Colonic mucosa (tissue), 4 donors: ENCODE results near the gene UBE2H. TPM values are rescaled to one million over a fixed set of nuclear protein-coding genes. Genes with fewer than 3 reads are reported as not detected.

Source experiments
- DNase-seq: peaks from one replicate; pipeline ENCODE4 v3.0.0-alpha.2; 2020
- H3K27ac ChIP-seq: fragments of 200-600 bp; one replicate; pipeline ENCODE4 v1.8.0; 2021
- H3K27me3 ChIP-seq: fragments of 200-600 bp; one replicate; pipeline ENCODE4 v1.8.0; 2021
- H3K36me3 ChIP-seq: fragments of 200-600 bp; one replicate; pipeline ENCODE4 v1.8.0; 2021
- H3K4me1 ChIP-seq: fragments of 200-600 bp; one replicate; pipeline ENCODE4 v1.8.0; 2021; ENCODE audit warnings: mild to moderate bottlenecking
- H3K4me3 ChIP-seq: fragments of 200-600 bp; one replicate; pipeline ENCODE4 v1.8.0; 2021
- H3K9ac ChIP-seq, 2 donors: one replicate each; pipeline ENCODE4 v1.7.0; 2013; ENCODE audit warnings: control low read depth in 2 of 2, low read depth in 2 of 2, low read length in 2 of 2
- H3K9me3 ChIP-seq: fragments of 200-600 bp; one replicate; pipeline ENCODE4 v1.8.0; 2021
- intact Hi-C: fragments of 100-400 bp; cut with DNase I; formaldehyde crosslinking; loops from one replicate; pipeline ENCODE4 v1.14.1; 2022
- total RNA-seq, 2 donors: library from RNA; stranded (reverse); fragmentation: NEBNext Ultra II Directional in 1 of 2; extraction: Animal tissue kit (Norgen Biotek cat#: 25700) in 1 of 2; gene quantifications; one replicate each; pipeline ENCODE4 v1.2.1, GENCODE V29; 2021
- TF ChIP-seq, protein P1 (sequence below): fragments of 200-600 bp; IDR thresholded peaks from one replicate; pipeline ENCODE4 v1.8.0; 2022; ENCODE audit warnings: antibody characterized with exemption, mild to moderate bottlenecking
- donor health status: healthy.
- donor health status: DM: no; HTN: no; CAD: no.
- donor health status: DM: no; HTN: no; CAD: no.

The UBE2H gene
- total RNA-seq, 2 donors from 2014 or later, result 38.4 to 65.8 TPM

DNA sequence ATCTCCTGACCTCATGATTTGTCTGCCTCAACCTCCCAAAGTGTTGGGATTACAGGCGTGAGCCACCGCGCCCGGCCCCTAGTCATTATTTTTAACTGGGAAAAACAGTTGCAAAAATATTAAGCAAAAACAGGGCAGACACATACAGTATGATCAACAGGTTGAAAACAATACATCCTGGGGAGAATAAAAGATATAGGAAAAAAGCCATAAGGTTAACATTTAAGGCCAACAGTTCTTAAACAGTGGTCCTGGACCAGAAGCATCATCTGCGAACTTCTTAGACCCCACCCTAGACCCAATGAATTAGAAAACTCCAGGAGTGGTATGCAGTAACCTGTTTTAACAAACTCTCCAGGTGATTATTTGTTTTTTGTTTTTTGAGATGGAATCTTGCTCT is 6.5 kb downstream of the UBE2H start:
- no peak overlapping the region for H3K4me3 ChIP-seq
- H3K4me1 ChIP-seq, result no peaks in the 10 kb centered on the region
- no peaks in the 10 kb centered on the region for H3K27me3 ChIP-seq
- H3K36me3 ChIP-seq, result no peaks in the 10 kb centered on the region
- no peaks in the 10 kb centered on the region for H3K9me3 ChIP-seq
- intact Hi-C loops, result no loop called here
- TF ChIP-seq, protein P1, sequence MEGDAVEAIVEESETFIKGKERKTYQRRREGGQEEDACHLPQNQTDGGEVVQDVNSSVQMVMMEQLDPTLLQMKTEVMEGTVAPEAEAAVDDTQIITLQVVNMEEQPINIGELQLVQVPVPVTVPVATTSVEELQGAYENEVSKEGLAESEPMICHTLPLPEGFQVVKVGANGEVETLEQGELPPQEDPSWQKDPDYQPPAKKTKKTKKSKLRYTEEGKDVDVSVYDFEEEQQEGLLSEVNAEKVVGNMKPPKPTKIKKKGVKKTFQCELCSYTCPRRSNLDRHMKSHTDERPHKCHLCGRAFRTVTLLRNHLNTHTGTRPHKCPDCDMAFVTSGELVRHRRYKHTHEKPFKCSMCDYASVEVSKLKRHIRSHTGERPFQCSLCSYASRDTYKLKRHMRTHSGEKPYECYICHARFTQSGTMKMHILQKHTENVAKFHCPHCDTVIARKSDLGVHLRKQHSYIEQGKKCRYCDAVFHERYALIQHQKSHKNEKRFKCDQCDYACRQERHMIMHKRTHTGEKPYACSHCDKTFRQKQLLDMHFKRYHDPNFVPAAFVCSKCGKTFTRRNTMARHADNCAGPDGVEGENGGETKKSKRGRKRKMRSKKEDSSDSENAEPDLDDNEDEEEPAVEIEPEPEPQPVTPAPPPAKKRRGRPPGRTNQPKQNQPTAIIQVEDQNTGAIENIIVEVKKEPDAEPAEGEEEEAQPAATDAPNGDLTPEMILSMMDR, result no peak
- DNase-seq, result no peak
- H3K27ac ChIP-seq, result no peak overlapping the region
- no peak overlapping the region for H3K9ac ChIP-seq

- Histone ChIP-seq H3K27me3 (no peaks in the 10 kb centered on the region), H3K4me1 (no peaks in the 10 kb centered on the region)
Measured at GRCh38 chr7:129943352-129943751, 9.4 kb downstream of the UBE2H start.

DNA sequence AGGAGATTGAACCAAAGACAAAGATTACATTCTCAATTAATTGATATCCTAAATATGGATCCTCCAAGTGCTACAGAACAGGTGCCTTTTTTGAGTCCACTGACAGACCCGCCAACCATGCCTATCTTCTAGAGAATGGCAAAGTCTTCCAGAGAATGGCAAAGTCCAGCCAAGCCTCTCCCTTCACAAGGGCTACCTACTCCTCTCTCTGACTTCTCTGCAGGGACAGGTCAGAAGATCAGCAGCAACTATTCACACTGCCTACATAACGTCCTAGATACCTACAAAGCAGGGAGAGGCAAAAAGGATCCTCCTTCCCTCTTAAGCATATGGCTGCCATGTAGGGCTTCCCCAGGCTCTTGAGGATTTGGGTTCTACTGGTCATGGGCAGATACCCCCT is 12.4 kb downstream of the UBE2H start:
- Histone ChIP-seq H3K4me1 (no peaks in the 10 kb centered on the region), H3K9me3 (no peaks in the 10 kb centered on the region), H3K27ac (no peak overlapping the region), H3K4me3 (no peak overlapping the region), H3K27me3 (no peaks in the 10 kb centered on the region), H3K36me3 (no peaks in the 10 kb centered on the region), H3K9ac (no peak overlapping the region)
- TF ChIP-seq, protein P1, result no peak
- no peak for DNase-seq
- intact Hi-C loops, result no loop called here

More at GRCh38 chr7:129943352-129943751, 9.4 kb downstream of the UBE2H start:
- no peak overlapping the region for H3K9ac ChIP-seq
- no peaks in the 10 kb centered on the region for H3K9me3 ChIP-seq
- no peak overlapping the region for H3K4me3 ChIP-seq
- intact Hi-C loops, result no loop called here
- DNase-seq, result no peak
- no peak overlapping the region for H3K27ac ChIP-seq
- no peaks in the 10 kb centered on the region for H3K36me3 ChIP-seq
- TF ChIP-seq, protein P1, result no peak

GRCh38 chr7:129939881-129940280 is 12.9 kb downstream of the UBE2H start:
- no peaks in the 10 kb centered on the region for H3K36me3 ChIP-seq
- H3K4me1 ChIP-seq, result no peaks in the 10 kb centered on the region
- no peak overlapping the region for H3K4me3 ChIP-seq
- H3K27me3 ChIP-seq, result no peaks in the 10 kb centered on the region
- H3K9ac ChIP-seq, result no peak overlapping the region
- H3K9me3 ChIP-seq, result no peaks in the 10 kb centered on the region
- DNase-seq, result no peak
- H3K27ac ChIP-seq, result no peak overlapping the region
- intact Hi-C loops, result no loop called here
- TF ChIP-seq, protein P1, result no peak

- intact Hi-C loops, result no loop called here
- H3K4me1 ChIP-seq, result no peaks in the 10 kb centered on the region
- H3K27me3 ChIP-seq, result no peaks in the 10 kb centered on the region
- H3K9me3 ChIP-seq, result no peaks in the 10 kb centered on the region
- H3K27ac ChIP-seq, result no peak overlapping the region
- H3K9ac ChIP-seq, result no peak overlapping the region
- TF ChIP-seq, protein P1, result no peak
- H3K4me3 ChIP-seq, result no peak overlapping the region
- no peaks in the 10 kb centered on the region for H3K36me3 ChIP-seq
- DNase-seq, result no peak
Measured at GRCh38 chr7:129933627-129934026, 19.1 kb downstream of the UBE2H start.

DNA sequence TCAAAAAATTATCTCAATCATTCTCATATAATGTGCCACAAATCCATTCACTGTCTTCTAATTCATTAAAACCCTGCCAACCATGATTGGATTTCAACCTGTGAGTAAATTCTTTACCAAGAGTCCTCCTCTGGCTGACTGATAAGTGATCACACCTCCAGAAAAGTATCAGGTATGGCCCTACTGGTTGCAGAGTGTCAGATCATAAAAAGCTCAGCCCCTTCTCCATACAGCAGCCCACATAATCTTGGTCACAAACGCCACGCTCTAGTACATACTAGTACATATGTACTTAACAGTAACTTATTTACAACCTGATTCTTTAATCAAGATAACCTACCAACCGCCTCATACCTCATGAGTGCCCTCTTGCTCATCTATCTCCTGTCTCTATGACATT is 26.1 kb downstream of the UBE2H start:
- no peak overlapping the region for H3K4me3 ChIP-seq
- intact Hi-C loops, result no loop called here
- H3K36me3 ChIP-seq, result no peaks in the 10 kb centered on the region
- TF ChIP-seq, protein P1, result no peak
- no peak overlapping the region for H3K9ac ChIP-seq
- H3K9me3 ChIP-seq, result no peaks in the 10 kb centered on the region
- no peaks in the 10 kb centered on the region for H3K4me1 ChIP-seq
- no peaks in the 10 kb centered on the region for H3K27me3 ChIP-seq
- no peak for DNase-seq
- no peak overlapping the region for H3K27ac ChIP-seq
